HepG2 (cell line): ENCODE data around the gene SPACDR. TPM values are rescaled to one million over a fixed set of nuclear protein-coding genes. Genes with fewer than 3 reads are reported as not detected.

Experiments
- ELF1 ChIP-seq: sonication (generic); formaldehyde crosslinking; IDR thresholded peaks from 2 replicates; pipeline ENCODE4 v1.4.0; 2020; ENCODE audit warnings: missing genetic modification reagents
- GATAD1 ChIP-seq: IDR thresholded peaks from 2 replicates; pipeline ENCODE4 v1.6.1; 2016; ENCODE audit warnings: missing genetic modification reagents, missing compliant biosample characterization
- HOXD1 ChIP-seq: sonication (generic); formaldehyde crosslinking; IDR thresholded peaks from 2 replicates; pipeline ENCODE4 v1.5.0; 2020; ENCODE audit warnings: missing genetic modification reagents
- KDM2A ChIP-seq: sonication (generic); formaldehyde crosslinking; IDR thresholded peaks from 2 replicates; pipeline ENCODE4 v1.4.0; 2020; ENCODE audit warnings: low read depth, missing genetic modification reagents, borderline replicate concordance
- PATZ1 ChIP-seq: sonication (generic); formaldehyde crosslinking; IDR thresholded peaks from 2 replicates; pipeline ENCODE4 v1.4.0; 2020; ENCODE audit warnings: missing genetic modification reagents
- RAD21 ChIP-seq: fragments of 450-650 bp; formaldehyde crosslinking; IDR thresholded peaks from 2 replicates; pipeline ENCODE4 v1.5.0; 2020; ENCODE audit warnings: mild to moderate bottlenecking
- SMC3 ChIP-seq: IDR thresholded peaks from 2 replicates; pipeline ENCODE4 v1.6.1; 2011; ENCODE audit warnings: low read length, improper control_type of control experiment
- ZNF747 ChIP-seq: sonication (generic); formaldehyde crosslinking; IDR thresholded peaks from 2 replicates; pipeline ENCODE4 v1.8.1; 2023; ENCODE audit warnings: missing genetic modification reagents, mild to moderate bottlenecking, borderline replicate concordance
- ZNF768 ChIP-seq: sonication (generic); formaldehyde crosslinking; IDR thresholded peaks from 2 replicates; pipeline ENCODE4 v1.4.0; 2020; ENCODE audit warnings: missing genetic modification reagents
- ZNF773 ChIP-seq: sonication (generic); formaldehyde crosslinking; IDR thresholded peaks from 2 replicates; pipeline ENCODE4 v1.4.0; 2020; ENCODE audit warnings: missing genetic modification reagents, borderline replicate concordance
- ZNF879 ChIP-seq: sonication (generic); formaldehyde crosslinking; IDR thresholded peaks from 2 replicates; pipeline ENCODE4 v1.8.1; 2023; ENCODE audit warnings: missing genetic modification reagents
- polyA plus RNA-seq, 8 experiments: library from polyadenylated mRNA; depleted of rRNA in 3 of 8; stranded (reverse) in 7 of 8; unstranded in 1 of 8; fragments of >200 nt; fragmentation: Illumina TruSeq in 4 of 8; extraction: Trizol in 4 of 8; gene quantifications; 2 replicates each; pipeline versions ENCODE4 v1.2.1 to v1.2.3, GENCODE V29; 2011 to 2016; ENCODE audit warnings: low read depth in 4 of 8, missing spikeins in 1 of 8, mixed read lengths in 1 of 8; ENCODE audit not compliant: insufficient read depth in 1 of 8
- total RNA-seq, 5 experiments: library from RNA; depleted of rRNA; stranded (reverse); fragments of >200 nt; fragmentation: Illumina TruSeq; extraction: Trizol; gene quantifications; 2 replicates each; pipeline ENCODE4 v1.2.3, GENCODE V29; 2016; ENCODE audit warnings: low read depth in 1 of 5
- TF ChIP-seq, protein P1 (sequence below): sonication (generic); formaldehyde crosslinking; IDR thresholded peaks from 2 replicates; pipeline ENCODE4 v1.5.1; 2020; ENCODE audit warnings: mild to moderate bottlenecking, missing genetic modification reagents, moderate library complexity
- TF ChIP-seq, protein P2 (sequence below): sonication (generic); formaldehyde crosslinking; IDR thresholded peaks from 2 replicates; pipeline ENCODE4 v1.5.0; 2020; ENCODE audit warnings: mild to moderate bottlenecking, missing genetic modification reagents
- TF ChIP-seq, protein P3 (sequence below): sonication (generic); formaldehyde crosslinking; IDR thresholded peaks from 2 replicates; pipeline ENCODE4 v1.8.1; 2023; ENCODE audit warnings: missing genetic modification reagents, inconsistent platforms, borderline replicate concordance
- TF ChIP-seq, protein P4 (sequence below): sonication (generic); formaldehyde crosslinking; IDR thresholded peaks from 2 replicates; pipeline ENCODE4 v1.4.0; 2020; ENCODE audit warnings: missing genetic modification reagents
- TF ChIP-seq, protein P5 (sequence below): sonication (generic); formaldehyde crosslinking; IDR thresholded peaks from 2 replicates; pipeline ENCODE4 v1.4.0; 2020; ENCODE audit warnings: missing genetic modification reagents, borderline replicate concordance

SPACDR gene
- total and polyA plus RNA-seq, 2 of the 13 experiments (the other 11 are each of a cell fraction or from before 2014, with no cell fraction given), result 0.41 TPM; not detected in 1

DNA sequence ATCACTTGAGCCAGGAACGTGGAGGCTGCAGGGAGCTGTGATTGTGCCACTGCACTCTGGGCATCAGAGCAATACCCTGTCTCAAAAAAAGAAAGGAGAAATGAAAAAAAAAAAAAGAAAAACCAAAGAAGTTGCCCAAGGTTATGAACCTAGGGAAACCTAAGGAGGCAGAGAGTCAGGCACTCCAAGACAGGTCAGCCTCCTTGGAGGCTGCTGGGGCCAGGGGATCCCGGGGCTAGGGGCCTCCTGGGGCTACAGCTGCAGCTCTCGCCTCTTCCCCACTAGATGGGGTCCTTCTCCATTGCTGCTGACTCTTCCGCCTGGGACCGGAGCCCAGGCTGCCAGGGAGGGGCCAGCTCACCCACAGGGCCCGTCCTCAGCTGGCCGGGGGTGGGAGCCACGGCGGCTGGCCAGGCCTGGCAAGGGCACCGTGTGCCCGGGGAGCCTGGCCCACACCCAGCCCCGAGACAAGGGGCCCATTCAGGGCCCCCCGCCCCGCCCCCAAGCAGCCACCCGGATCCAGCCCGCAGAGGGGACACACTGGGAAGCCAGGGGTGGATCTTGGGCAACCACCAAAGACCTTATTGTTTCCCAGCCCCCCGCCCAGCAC is 1.7 kb upstream of the SPACDR start (continued):
- TF ChIP-seq, protein P1, sequence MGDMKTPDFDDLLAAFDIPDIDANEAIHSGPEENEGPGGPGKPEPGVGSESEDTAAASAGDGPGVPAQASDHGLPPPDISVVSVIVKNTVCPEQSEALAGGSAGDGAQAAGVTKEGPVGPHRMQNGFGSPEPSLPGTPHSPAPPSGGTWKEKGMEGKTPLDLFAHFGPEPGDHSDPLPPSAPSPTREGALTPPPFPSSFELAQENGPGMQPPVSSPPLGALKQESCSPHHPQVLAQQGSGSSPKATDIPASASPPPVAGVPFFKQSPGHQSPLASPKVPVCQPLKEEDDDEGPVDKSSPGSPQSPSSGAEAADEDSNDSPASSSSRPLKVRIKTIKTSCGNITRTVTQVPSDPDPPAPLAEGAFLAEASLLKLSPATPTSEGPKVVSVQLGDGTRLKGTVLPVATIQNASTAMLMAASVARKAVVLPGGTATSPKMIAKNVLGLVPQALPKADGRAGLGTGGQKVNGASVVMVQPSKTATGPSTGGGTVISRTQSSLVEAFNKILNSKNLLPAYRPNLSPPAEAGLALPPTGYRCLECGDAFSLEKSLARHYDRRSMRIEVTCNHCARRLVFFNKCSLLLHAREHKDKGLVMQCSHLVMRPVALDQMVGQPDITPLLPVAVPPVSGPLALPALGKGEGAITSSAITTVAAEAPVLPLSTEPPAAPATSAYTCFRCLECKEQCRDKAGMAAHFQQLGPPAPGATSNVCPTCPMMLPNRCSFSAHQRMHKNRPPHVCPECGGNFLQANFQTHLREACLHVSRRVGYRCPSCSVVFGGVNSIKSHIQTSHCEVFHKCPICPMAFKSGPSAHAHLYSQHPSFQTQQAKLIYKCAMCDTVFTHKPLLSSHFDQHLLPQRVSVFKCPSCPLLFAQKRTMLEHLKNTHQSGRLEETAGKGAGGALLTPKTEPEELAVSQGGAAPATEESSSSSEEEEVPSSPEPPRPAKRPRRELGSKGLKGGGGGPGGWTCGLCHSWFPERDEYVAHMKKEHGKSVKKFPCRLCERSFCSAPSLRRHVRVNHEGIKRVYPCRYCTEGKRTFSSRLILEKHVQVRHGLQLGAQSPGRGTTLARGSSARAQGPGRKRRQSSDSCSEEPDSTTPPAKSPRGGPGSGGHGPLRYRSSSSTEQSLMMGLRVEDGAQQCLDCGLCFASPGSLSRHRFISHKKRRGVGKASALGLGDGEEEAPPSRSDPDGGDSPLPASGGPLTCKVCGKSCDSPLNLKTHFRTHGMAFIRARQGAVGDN (CRISPR knock-in tag), result peak; percentile 58
- TF ChIP-seq ZNF879 (CRISPR knock-in tag) (no peak), GATAD1 (CRISPR knock-in tag) (no peak), ZNF773 (no peak), ELF1 (CRISPR knock-in tag) (peak; percentile 15; the same call in 1 of the 2 replicates), PATZ1 (CRISPR knock-in tag) (peak; percentile 90), ZNF747 (CRISPR knock-in tag) (no peak), KDM2A (peak; percentile 75; the same call in 1 of the 2 replicates), ZNF768 (CRISPR knock-in tag) (peak; percentile 17; the same call in 1 of the 2 replicates), RAD21 (CRISPR knock-in tag) (peak; percentile 56; the same call in 1 of the 2 replicates), HOXD1 (no peak), SMC3 (peak; percentile 12; the same call in 1 of the 2 replicates)
- TF ChIP-seq, protein P2, sequence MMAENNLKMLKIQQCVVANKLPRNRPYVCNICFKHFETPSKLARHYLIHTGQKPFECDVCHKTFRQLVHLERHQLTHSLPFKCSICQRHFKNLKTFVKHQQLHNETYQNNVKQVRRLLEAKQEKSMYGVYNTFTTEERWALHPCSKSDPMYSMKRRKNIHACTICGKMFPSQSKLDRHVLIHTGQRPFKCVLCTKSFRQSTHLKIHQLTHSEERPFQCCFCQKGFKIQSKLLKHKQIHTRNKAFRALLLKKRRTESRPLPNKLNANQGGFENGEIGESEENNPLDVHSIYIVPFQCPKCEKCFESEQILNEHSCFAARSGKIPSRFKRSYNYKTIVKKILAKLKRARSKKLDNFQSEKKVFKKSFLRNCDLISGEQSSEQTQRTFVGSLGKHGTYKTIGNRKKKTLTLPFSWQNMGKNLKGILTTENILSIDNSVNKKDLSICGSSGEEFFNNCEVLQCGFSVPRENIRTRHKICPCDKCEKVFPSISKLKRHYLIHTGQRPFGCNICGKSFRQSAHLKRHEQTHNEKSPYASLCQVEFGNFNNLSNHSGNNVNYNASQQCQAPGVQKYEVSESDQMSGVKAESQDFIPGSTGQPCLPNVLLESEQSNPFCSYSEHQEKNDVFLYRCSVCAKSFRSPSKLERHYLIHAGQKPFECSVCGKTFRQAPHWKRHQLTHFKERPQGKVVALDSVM (CRISPR knock-in tag), result peak; percentile 92
- TF ChIP-seq, protein P3, sequence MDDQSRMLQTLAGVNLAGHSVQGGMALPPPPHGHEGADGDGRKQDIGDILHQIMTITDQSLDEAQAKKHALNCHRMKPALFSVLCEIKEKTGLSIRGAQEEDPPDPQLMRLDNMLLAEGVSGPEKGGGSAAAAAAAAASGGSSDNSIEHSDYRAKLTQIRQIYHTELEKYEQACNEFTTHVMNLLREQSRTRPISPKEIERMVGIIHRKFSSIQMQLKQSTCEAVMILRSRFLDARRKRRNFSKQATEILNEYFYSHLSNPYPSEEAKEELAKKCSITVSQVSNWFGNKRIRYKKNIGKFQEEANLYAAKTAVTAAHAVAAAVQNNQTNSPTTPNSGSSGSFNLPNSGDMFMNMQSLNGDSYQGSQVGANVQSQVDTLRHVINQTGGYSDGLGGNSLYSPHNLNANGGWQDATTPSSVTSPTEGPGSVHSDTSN, result no peak
- TF ChIP-seq, protein P4, sequence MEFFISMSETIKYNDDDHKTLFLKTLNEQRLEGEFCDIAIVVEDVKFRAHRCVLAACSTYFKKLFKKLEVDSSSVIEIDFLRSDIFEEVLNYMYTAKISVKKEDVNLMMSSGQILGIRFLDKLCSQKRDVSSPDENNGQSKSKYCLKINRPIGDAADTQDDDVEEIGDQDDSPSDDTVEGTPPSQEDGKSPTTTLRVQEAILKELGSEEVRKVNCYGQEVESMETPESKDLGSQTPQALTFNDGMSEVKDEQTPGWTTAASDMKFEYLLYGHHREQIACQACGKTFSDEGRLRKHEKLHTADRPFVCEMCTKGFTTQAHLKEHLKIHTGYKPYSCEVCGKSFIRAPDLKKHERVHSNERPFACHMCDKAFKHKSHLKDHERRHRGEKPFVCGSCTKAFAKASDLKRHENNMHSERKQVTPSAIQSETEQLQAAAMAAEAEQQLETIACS (CRISPR knock-in tag), result no peak
- TF ChIP-seq, protein P5, sequence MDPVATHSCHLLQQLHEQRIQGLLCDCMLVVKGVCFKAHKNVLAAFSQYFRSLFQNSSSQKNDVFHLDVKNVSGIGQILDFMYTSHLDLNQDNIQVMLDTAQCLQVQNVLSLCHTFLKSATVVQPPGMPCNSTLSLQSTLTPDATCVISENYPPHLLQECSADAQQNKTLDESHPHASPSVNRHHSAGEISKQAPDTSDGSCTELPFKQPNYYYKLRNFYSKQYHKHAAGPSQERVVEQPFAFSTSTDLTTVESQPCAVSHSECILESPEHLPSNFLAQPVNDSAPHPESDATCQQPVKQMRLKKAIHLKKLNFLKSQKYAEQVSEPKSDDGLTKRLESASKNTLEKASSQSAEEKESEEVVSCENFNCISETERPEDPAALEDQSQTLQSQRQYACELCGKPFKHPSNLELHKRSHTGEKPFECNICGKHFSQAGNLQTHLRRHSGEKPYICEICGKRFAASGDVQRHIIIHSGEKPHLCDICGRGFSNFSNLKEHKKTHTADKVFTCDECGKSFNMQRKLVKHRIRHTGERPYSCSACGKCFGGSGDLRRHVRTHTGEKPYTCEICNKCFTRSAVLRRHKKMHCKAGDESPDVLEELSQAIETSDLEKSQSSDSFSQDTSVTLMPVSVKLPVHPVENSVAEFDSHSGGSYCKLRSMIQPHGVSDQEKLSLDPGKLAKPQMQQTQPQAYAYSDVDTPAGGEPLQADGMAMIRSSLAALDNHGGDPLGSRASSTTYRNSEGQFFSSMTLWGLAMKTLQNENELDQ (CRISPR knock-in tag), result no peak
